GM10248 (cell line): ENCODE results near the gene TFCP2L1.

ENCODE experiments used
- CTCF ChIA-PET: fragments of 300-600 bp; sonication (Branson Sonifier 250); formaldehyde crosslinking; extraction: SDS; loops from one replicate; lab custom pipeline; 2021; ENCODE audit warnings: antibody characterized with exemption; lab: Yijun Ruan, JAX
- POLR2A ChIA-PET: fragments of 350-650 bp; sonication (Branson Sonifier 250); formaldehyde crosslinking; extraction: SDS; loops from one replicate; lab custom pipeline; 2020; ENCODE audit warnings: antibody characterized with exemption; lab: Yijun Ruan, JAX
- DNase-seq: peaks from one replicate; pipeline ENCODE4 v3.0.0; 2012; ENCODE audit errors: extremely low spot score
- CTCF ChIP-seq: IDR thresholded peaks from 2 replicates; pipeline ENCODE4 v1.5.1; 2012; ENCODE audit warnings: mild to moderate bottlenecking, low read depth; ENCODE audit errors: extremely low read depth, missing control alignments, control extremely low read depth

The TFCP2L1 gene

GRCh38 chr2:121203591-121204249 lies 81.3 kb downstream of the TFCP2L1 start:
- no peak for DNase-seq
- CTCF ChIA-PET, result no interaction called here
- POLR2A ChIA-PET, result no interaction called here
- no peak for TF ChIP-seq CTCF

GRCh38 chr2:121202541-121203310 lies 82.3 kb downstream of the TFCP2L1 start:
- CTCF ChIA-PET, result no interaction called here
- POLR2A ChIA-PET, result no interaction called here
- no peak for TF ChIP-seq CTCF
- no peak for DNase-seq

- DNase-seq, result no peak
- ChIA-PET CTCF (interaction anchor here (1.3 kb wide), 1 partner anchor 27 kb away, joined by 3 read pairs; no protein-coding TSS in a partner anchor), POLR2A (no interaction called here)
- TF ChIP-seq CTCF, result no peak
Measured at GRCh38 chr2:121201796-121202195, 83.2 kb downstream of the TFCP2L1 start.

- no peak for DNase-seq
- POLR2A ChIA-PET, result no interaction called here
- no peak for TF ChIP-seq CTCF
- CTCF ChIA-PET, result interaction anchor here (1.2 to 1.3 kb wide), 2 partner anchors 25 to 85 kb away, joined by 3 read pairs; partner anchors contain the start of gene TFCP2L1
Measured at GRCh38 chr2:121200419-121201315, 84.3 kb downstream of the TFCP2L1 start.

- CTCF ChIA-PET, result interaction anchor here (1.2 kb wide), 1 partner anchor 85 kb away, joined by 3 read pairs; the partner anchor contains the start of gene TFCP2L1
- POLR2A ChIA-PET, result no interaction called here
- no peak for DNase-seq
- no peak for TF ChIP-seq CTCF
Measured at GRCh38 chr2:121200011-121200347, 85.0 kb downstream of the TFCP2L1 start.
